Glutamatergic neuron (in vitro differentiated cells): ENCODE data around the gene CCDC87. TPM values are rescaled to one million over a fixed set of nuclear protein-coding genes. Genes with fewer than 3 reads are reported as not detected.

ENCODE experiments used
- DNase-seq: peaks from one replicate; pipeline ENCODE4 v3.0.0; 2022
- H3K27ac Mint-ChIP-seq: one replicate; pipeline ENCODE4 v1.8.0; 2020; ENCODE audit warnings: mild to moderate bottlenecking, mixed read lengths, inconsistent platforms; ENCODE audit not compliant: unreplicated experiment
- H3K27me3 Mint-ChIP-seq: one replicate; pipeline ENCODE4 v1.8.0; 2020; ENCODE audit warnings: mild to moderate bottlenecking, moderate library complexity, mixed read lengths, inconsistent platforms; ENCODE audit not compliant: unreplicated experiment
- H3K36me3 Mint-ChIP-seq: one replicate; pipeline ENCODE4 v1.8.0; 2020; ENCODE audit warnings: mild to moderate bottlenecking, mixed read lengths, inconsistent platforms; ENCODE audit not compliant: unreplicated experiment
- H3K4me1 Mint-ChIP-seq: one replicate; pipeline ENCODE4 v1.8.0; 2020; ENCODE audit warnings: mild to moderate bottlenecking, low read depth, mixed read lengths, inconsistent platforms; ENCODE audit not compliant: unreplicated experiment
- H3K4me3 Mint-ChIP-seq: one replicate; pipeline ENCODE4 v1.8.0; 2020; ENCODE audit warnings: mild to moderate bottlenecking, mixed read lengths, inconsistent platforms; ENCODE audit not compliant: unreplicated experiment
- H3K9me3 Mint-ChIP-seq: one replicate; pipeline ENCODE4 v1.8.0; 2020; ENCODE audit warnings: mild to moderate bottlenecking, moderate library complexity, mixed read lengths, inconsistent platforms; ENCODE audit not compliant: unreplicated experiment
- CTCF ChIP-seq: fragments of 200-600 bp; sonication (generic); IDR thresholded peaks from one replicate; pipeline ENCODE4 v1.5.0; 2021; ENCODE audit not compliant: partially characterized antibody, unreplicated experiment
- total RNA-seq: library from RNA; stranded (reverse); fragmentation: NEBNext Ultra II Directional; extraction: Animal tissue kit (Norgen Biotek cat#: 25700); gene quantifications from one replicate; pipeline ENCODE4 v1.2.1, GENCODE V29; 2021; ENCODE audit not compliant: unreplicated experiment

Gene CCDC87
- total RNA-seq, 1 donor from 2014 or later = 0.51 TPM

DNA sequence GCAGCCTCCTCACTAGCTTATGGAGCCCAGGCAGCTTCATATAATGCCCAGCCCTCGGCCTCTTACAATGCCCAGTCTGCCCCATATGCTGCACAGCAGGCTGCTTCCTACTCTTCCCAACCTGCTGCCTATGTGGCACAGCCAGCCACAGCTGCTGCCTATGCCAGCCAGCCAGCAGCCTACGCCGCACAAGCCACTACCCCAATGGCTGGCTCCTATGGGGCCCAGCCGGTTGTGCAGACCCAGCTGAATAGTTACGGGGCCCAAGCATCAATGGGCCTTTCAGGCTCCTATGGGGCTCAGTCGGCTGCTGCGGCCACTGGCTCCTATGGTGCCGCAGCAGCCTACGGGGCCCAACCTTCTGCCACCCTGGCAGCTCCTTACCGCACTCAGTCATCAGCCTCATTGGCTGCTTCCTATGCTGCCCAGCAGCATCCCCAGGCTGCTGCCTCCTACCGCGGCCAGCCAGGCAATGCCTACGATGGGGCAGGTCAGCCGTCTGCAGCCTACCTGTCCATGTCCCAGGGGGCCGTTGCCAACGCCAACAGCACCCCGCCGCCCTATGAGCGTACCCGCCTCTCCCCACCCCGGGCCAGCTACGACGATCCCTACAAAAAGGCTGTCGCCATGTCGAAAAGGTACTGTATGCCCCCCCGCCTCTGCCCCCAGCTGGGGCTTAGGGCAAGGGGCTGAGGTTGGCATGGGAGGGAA is 32.3 kb upstream of the CCDC87 start:
- Mint-ChIP-seq H3K27ac (peak overlapping the region; percentile 97), H3K9me3 (peaks cover 8% of the 10 kb centered on the region), H3K27me3 (peaks cover 7% of the 10 kb centered on the region), H3K4me3 (peak overlapping the region; percentile 52), H3K36me3 (peaks cover 5% of the 10 kb centered on the region), H3K4me1 (peaks cover 34% of the 10 kb centered on the region)
- TF ChIP-seq CTCF = no peak
- DNase-seq = no peak

- H3K36me3 Mint-ChIP-seq = peaks cover 5% of the 10 kb centered on the region
- H3K4me3 Mint-ChIP-seq = peak overlapping the region; percentile 52
- H3K4me1 Mint-ChIP-seq = peaks cover 36% of the 10 kb centered on the region
- TF ChIP-seq CTCF = no peak
- H3K9me3 Mint-ChIP-seq = peaks cover 8% of the 10 kb centered on the region
- peak; percentile 89 for DNase-seq
- peaks cover 7% of the 10 kb centered on the region for H3K27me3 Mint-ChIP-seq
- H3K27ac Mint-ChIP-seq = peak overlapping the region; percentile 97
Observed at GRCh38 chr11:66624450-66624849, 31.6 kb upstream of the CCDC87 start.

DNA sequence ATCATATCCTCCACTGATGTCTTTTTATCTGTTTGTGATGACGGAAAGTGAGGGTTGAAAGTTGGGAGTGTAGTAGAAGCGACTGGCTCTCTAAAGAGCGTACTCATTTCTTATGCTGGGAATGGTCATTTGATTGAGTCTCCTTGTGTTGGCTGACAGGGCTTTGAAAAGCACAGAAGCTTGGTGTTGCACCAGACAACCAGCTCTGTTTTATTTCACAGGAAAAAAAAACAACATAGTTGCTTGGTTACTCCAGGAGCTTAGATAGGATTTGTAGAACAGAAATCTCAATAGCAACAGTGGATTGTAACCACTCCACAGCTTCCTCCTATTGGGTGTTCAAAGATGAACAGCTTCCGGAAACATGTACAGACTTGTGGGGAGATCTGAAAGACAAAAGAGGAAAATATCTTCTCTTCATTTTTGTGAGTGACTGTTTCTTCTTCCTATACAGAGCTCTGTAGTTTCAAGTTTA is 26.3 kb upstream of the CCDC87 start:
- no peak for TF ChIP-seq CTCF
- peaks cover 34% of the 10 kb centered on the region for H3K4me1 Mint-ChIP-seq
- H3K27ac Mint-ChIP-seq = peak overlapping the region; percentile 72
- peaks cover 8% of the 10 kb centered on the region for H3K27me3 Mint-ChIP-seq
- peak overlapping the region; percentile 98 for H3K4me3 Mint-ChIP-seq
- peaks cover 16% of the 10 kb centered on the region for H3K9me3 Mint-ChIP-seq
- no peak for DNase-seq
- peaks cover 5% of the 10 kb centered on the region for H3K36me3 Mint-ChIP-seq

- DNase-seq = no peak
- Mint-ChIP-seq H3K27me3 (peaks cover 4% of the 10 kb centered on the region), H3K27ac (peak overlapping the region; percentile 95), H3K4me1 (peaks cover 16% of the 10 kb centered on the region), H3K9me3 (peaks cover 13% of the 10 kb centered on the region), H3K36me3 (no peaks in the 10 kb centered on the region), H3K4me3 (peak overlapping the region; percentile 98)
- no peak for TF ChIP-seq CTCF
Observed at GRCh38 chr11:66617155-66617834, 24.4 kb upstream of the CCDC87 start.
